HG03457 (cell line): ENCODE data around the gene PIGH.
"Not testable (repeated sequence)": the region's sequence is repeated elsewhere in the genome, so short reads cannot be mapped to it uniquely, and the experiment has no call there.

ENCODE experiments used
- ATAC-seq: cut with Tn5 transposase; IDR thresholded peaks from one replicate; pipeline ENCODE4 v1.9.1; 2021; ENCODE audit warnings: moderate number of reproducible peaks; ENCODE audit not compliant: unreplicated experiment

Gene PIGH

GRCh38 chr14:67610491-67610890 lies 10.4 kb upstream of the PIGH start:
- no peak for ATAC-seq

- ATAC-seq = no peak
These were observed 9.7 kb upstream of the PIGH start for GRCh38 chr14:67609642-67610310.

GRCh38 chr14:67607646-67608045 lies 7.6 kb upstream of the PIGH start:
- ATAC-seq = no peak

- ATAC-seq = peak; percentile 52
These were observed 3.0 kb upstream of the PIGH start for GRCh38 chr14:67602995-67603545.

- ATAC-seq = no peak
These were observed 2.0 kb upstream of the PIGH start for GRCh38 chr14:67602076-67602475.

GRCh38 chr14:67600562-67600974 lies 500 bp upstream of the PIGH start:
- ATAC-seq = not testable (repeated sequence)

- ATAC-seq = no peak
These were observed 4.7 kb downstream of the PIGH start for GRCh38 chr14:67595392-67595791.

GRCh38 chr14:67593650-67594049 lies 6.4 kb downstream of the PIGH start:
- not testable (repeated sequence) for ATAC-seq

GRCh38 chr14:67589204-67589770 lies 10.8 kb downstream of the PIGH start:
- ATAC-seq = no peak

- ATAC-seq = no peak
These were observed 13.7 kb downstream of the PIGH start for GRCh38 chr14:67586369-67586768.

GRCh38 chr14:67584978-67585377 lies 15.1 kb downstream of the PIGH start:
- no peak for ATAC-seq

- no peak for ATAC-seq
These were observed 16.1 kb downstream of the PIGH start for GRCh38 chr14:67583711-67584644.

- no peak for ATAC-seq
These were observed 18.0 kb downstream of the PIGH start for GRCh38 chr14:67582061-67582460.

GRCh38 chr14:67581643-67582042 lies 18.4 kb downstream of the PIGH start:
- ATAC-seq = no peak

GRCh38 chr14:67580336-67581171 lies 19.5 kb downstream of the PIGH start:
- no peak for ATAC-seq

- ATAC-seq = no peak
These were observed 20.4 kb downstream of the PIGH start for GRCh38 chr14:67579636-67580035.

GRCh38 chr14:67579040-67579439 lies 21.0 kb downstream of the PIGH start:
- ATAC-seq = no peak

- ATAC-seq = no peak
These were observed 21.9 kb downstream of the PIGH start for GRCh38 chr14:67577909-67578749.

- ATAC-seq = no peak
These were observed 22.8 kb downstream of the PIGH start for GRCh38 chr14:67577181-67577808.
